ENCODE data around the gene MVD. TPM values are rescaled to one million over a fixed set of nuclear protein-coding genes. Genes with fewer than 3 reads are reported as not detected.

The MVD gene
- total and polyA plus RNA-seq, 2 of the 4 experiments (the other 2 are of a cell fraction): 18.3 to 28.4 TPM

DNA sequence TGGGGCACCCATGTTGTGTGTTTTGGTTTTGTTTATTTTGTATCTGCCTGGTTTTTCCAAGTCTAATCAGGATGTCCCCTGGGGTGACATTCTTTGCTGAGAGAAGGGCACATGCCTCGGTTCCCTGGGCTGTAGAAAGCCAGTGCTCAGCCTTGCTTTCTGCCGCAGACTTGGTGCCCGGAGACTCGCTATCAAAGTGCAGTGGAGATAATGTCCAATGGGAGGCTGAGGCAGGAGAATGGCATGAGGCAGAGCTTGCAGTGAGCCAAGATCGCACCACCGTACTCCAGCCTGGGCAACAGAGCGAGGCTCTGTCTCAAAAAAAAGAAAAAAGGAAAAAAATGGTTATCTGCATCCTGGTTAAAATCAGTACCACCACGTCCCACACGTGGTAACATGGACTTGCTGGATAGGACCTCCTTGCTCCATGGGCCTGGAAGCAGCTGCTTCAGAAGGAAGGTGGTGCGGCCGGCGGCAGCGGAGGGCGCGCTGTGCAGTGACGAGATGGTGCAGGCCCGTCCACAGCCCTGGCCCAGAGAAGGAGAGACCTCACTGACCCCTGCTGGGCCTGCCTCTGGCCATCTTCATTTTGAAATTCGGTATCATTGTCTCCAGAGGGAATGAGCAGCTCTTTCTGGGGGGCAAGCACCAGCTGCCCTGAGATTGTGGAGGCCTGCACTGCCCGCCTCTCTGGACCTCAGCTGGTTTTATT, 43.8 kb downstream of the MVD start:
- no peak overlapping the region for H3K4me2 ChIP-seq (ENCODE audit: low read depth, low read length)
- peak overlapping the region; percentile 51 for H4K5ac ChIP-seq (ENCODE audit: low read depth, low read length)
- peaks cover 29% of the 10 kb centered on the region for H3K36me3 ChIP-seq (ENCODE audit: control insufficient read depth, insufficient read depth, low read length)
- H2AFZ ChIP-seq (replicated peaks; ENCODE audit: low read length, poor library complexity): no peak overlapping the region
- ATAC-seq (ENCODE audit: low read depth): no peak
- H3K4me1 ChIP-seq (ENCODE audit: control insufficient read depth, insufficient read depth, low read length): peaks cover 29% of the 10 kb centered on the region
- H3K14ac ChIP-seq (replicated peaks; ENCODE audit: low read depth, low read length): no peak overlapping the region
- no TSS peak for BruUV-seq (replicated peaks)
- no peak overlapping the region for H3K56ac ChIP-seq (ENCODE audit: extremely low read depth, insufficient read depth, low read length)
- peak overlapping the region; percentile 82 for H4K91ac ChIP-seq (ENCODE audit: insufficient read depth, low read depth, low read length)
- H2BK5ac ChIP-seq (ENCODE audit: low read depth, low read length, poor library complexity, severe bottlenecking): peak overlapping the region; percentile 84
- CTCF ChIA-PET: no interaction called here
- H3K9ac ChIP-seq (ENCODE audit: low read depth, low read length): no peak overlapping the region
- no peaks in the 10 kb centered on the region for H3K9me3 ChIP-seq (ENCODE audit: control insufficient read depth, insufficient read depth, low read length)
- peak overlapping the region; percentile 88 for H2AK5ac ChIP-seq (ENCODE audit: low read depth, low read length)
- peaks cover 29% of the 10 kb centered on the region for H3K9me1 ChIP-seq (ENCODE audit: insufficient read depth, low read length)
- peak overlapping the region; percentile 62; the same call in 1 of the 2 replicates for H2BK20ac ChIP-seq (ENCODE audit: low read depth, low read length)
- intact Hi-C loops (cut with micrococcal nuclease) (no loop called here), in situ Hi-C loops (cut with MboI; ENCODE audit: low sequenced_read_pairs) (no loop called here), dilution Hi-C loops (cut with HindIII; ENCODE audit: low sequenced_read_pairs, unreplicated experiment) (no loop called here)
- H3K27me3 ChIP-seq (ENCODE audit: control insufficient read depth, insufficient read depth, low read length): no peaks in the 10 kb centered on the region
- H2AK9ac ChIP-seq (replicated peaks; ENCODE audit: low read depth, low read length, poor library complexity): peak overlapping the region; percentile 10
- H3K4me3 ChIP-seq (ENCODE audit: insufficient read depth, low read depth, low read length): no peak overlapping the region
- POLR2A ChIA-PET (ENCODE audit: unreplicated experiment): no interaction called here
- peaks cover 8 to 81% of the 10 kb centered on the region in 2 experiments for H3K79me1 ChIP-seq (ENCODE audit: low read depth in 1 of 2, low read length in 2 of 2)
- H4K20me1 ChIP-seq (ENCODE audit: insufficient read depth, low read length): peaks cover 82% of the 10 kb centered on the region
- peak overlapping the region; percentile 23 to 51; a peak in 3 of 4 replicates for H4K8ac ChIP-seq (ENCODE audit: low read depth in 2 of 2, low read length in 2 of 2)
- no peak overlapping the region; the same call in 1 of the 2 replicates for H3K27ac ChIP-seq (ENCODE audit: insufficient read depth, low read length)
- peak overlapping the region; percentile 29; the same call in 2 of the 3 replicates for H2BK15ac ChIP-seq (ENCODE audit: low read depth, low read length)
- no peak for DNase-seq
- peak overlapping the region; percentile 55; the same call in 1 of the 2 replicates for H2BK120ac ChIP-seq (ENCODE audit: low read depth, low read length)
- peak overlapping the region; percentile 35; the same call in 1 of the 2 replicates for H3K18ac ChIP-seq (ENCODE audit: low read depth, low read length)
- H3K23ac ChIP-seq (ENCODE audit: low read depth, low read length): no peak overlapping the region
- H3K4ac ChIP-seq (ENCODE audit: low read depth, low read length): peak overlapping the region; percentile 68
- WGBS, 2 experiments (ENCODE audit: extremely low coverage in 2 of 2, insufficient read length in 1 of 2): 91% methylated on average over 11 of the region's 19 CpGs; no CpG with 5 or more reads in 1 of the 2 experiments
- TF ChIP-seq RFX5 (IDR thresholded peaks at IDR 0.05; ENCODE audit: low read depth, low read length) (no peak), MAFK (IDR thresholded peaks at IDR 0.05; ENCODE audit: low read depth, low read length) (no peak), FOS (IDR thresholded peaks at IDR 0.05; ENCODE audit: low read depth, low read length) (no peak), MXI1 (IDR thresholded peaks at IDR 0.05; ENCODE audit: borderline replicate concordance, low read depth, low read length) (no peak), CHD1 (IDR thresholded peaks at IDR 0.05; ENCODE audit: low read depth, low read length) (no peak), POLR2A (IDR thresholded peaks at IDR 0.05; ENCODE audit: low read depth, low read length) (no peak), SMC3 (IDR thresholded peaks at IDR 0.05; ENCODE audit: low read depth, low read length) (no peak), BHLHE40 (IDR thresholded peaks at IDR 0.05; ENCODE audit: low read depth, low read length) (no peak), MAZ (IDR thresholded peaks at IDR 0.05; ENCODE audit: borderline replicate concordance, low read depth, low read length) (no peak), RCOR1 (IDR thresholded peaks at IDR 0.05; ENCODE audit: insufficient replicate concordance, low read length) (no peak), RAD21 (IDR thresholded peaks at IDR 0.05; ENCODE audit: low read length) (no peak), CEBPB (IDR thresholded peaks at IDR 0.05; ENCODE audit: low read depth, low read length) (no peak)
- TF ChIP-seq, protein P1, sequence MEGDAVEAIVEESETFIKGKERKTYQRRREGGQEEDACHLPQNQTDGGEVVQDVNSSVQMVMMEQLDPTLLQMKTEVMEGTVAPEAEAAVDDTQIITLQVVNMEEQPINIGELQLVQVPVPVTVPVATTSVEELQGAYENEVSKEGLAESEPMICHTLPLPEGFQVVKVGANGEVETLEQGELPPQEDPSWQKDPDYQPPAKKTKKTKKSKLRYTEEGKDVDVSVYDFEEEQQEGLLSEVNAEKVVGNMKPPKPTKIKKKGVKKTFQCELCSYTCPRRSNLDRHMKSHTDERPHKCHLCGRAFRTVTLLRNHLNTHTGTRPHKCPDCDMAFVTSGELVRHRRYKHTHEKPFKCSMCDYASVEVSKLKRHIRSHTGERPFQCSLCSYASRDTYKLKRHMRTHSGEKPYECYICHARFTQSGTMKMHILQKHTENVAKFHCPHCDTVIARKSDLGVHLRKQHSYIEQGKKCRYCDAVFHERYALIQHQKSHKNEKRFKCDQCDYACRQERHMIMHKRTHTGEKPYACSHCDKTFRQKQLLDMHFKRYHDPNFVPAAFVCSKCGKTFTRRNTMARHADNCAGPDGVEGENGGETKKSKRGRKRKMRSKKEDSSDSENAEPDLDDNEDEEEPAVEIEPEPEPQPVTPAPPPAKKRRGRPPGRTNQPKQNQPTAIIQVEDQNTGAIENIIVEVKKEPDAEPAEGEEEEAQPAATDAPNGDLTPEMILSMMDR (conservative IDR thresholded peaks at IDR 0.05; ENCODE audit: low read depth, low read length): no peak
- TF ChIP-seq, protein P2, sequence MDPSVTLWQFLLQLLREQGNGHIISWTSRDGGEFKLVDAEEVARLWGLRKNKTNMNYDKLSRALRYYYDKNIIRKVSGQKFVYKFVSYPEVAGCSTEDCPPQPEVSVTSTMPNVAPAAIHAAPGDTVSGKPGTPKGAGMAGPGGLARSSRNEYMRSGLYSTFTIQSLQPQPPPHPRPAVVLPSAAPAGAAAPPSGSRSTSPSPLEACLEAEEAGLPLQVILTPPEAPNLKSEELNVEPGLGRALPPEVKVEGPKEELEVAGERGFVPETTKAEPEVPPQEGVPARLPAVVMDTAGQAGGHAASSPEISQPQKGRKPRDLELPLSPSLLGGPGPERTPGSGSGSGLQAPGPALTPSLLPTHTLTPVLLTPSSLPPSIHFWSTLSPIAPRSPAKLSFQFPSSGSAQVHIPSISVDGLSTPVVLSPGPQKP (IDR thresholded peaks at IDR 0.05; ENCODE audit: borderline replicate concordance, low read depth, low read length): no peak
- TF ChIP-seq, protein P3, sequence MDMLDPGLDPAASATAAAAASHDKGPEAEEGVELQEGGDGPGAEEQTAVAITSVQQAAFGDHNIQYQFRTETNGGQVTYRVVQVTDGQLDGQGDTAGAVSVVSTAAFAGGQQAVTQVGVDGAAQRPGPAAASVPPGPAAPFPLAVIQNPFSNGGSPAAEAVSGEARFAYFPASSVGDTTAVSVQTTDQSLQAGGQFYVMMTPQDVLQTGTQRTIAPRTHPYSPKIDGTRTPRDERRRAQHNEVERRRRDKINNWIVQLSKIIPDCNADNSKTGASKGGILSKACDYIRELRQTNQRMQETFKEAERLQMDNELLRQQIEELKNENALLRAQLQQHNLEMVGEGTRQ (IDR thresholded peaks at IDR 0.05; ENCODE audit: low read depth, low read length): no peak
